HG03378 (cell line): Measurements from ENCODE around the gene ADAMTS5.

Source experiments
- ATAC-seq: cut with Tn5 transposase; IDR thresholded peaks from one replicate; pipeline ENCODE4 v1.9.1; 2021; ENCODE audit warnings: mild to moderate bottlenecking, moderate library complexity; ENCODE audit not compliant: unreplicated experiment

ADAMTS5 gene

DNA sequence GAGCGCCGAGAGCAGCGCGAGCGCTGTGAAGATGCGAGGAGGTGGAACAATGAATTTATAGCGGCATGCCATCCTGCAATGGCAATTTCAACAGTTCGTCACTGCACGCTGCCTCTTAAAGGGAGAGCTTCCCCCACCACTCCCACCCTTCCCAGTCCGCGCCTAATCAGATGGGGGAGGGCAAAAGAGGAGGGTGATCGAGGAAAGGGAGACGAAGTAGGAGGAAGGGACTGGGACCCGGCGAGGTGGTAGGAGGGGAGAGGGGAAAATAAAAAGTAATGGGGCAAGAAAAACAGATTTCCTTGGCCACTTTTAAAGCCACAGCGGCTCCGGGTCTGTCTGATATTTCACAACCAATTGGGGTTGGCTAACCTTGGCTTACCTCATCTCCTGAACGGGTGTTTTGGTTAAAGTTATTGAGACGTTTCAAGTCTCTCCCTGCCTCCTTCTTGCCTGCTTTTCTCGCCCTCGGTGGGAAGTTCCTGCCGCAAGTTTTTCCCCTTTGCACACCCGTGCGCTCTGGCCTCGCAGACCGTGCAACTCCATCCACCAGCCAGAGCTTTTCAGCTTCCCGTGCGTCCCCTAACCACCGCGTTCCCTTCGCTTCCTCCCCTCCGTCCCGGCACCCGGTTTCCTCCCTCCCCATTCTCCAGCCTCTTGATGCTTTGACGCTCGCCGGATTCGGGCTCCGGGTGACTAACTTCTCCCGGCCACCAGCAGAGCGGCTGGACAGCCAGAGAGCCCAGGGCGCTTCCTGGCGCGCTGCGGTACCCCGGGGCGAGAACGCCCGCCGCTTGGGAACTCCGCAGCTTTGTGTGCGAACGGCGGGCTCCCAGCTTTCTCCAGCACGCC, at the start of gene ADAMTS5:
TSS of gene ADAMTS5 (minus strand) at position 27 of the 852 bp plus-strand sequence. CDS start 697 bp downstream, outside the sequence.
- ATAC-seq, result no peak

DNA sequence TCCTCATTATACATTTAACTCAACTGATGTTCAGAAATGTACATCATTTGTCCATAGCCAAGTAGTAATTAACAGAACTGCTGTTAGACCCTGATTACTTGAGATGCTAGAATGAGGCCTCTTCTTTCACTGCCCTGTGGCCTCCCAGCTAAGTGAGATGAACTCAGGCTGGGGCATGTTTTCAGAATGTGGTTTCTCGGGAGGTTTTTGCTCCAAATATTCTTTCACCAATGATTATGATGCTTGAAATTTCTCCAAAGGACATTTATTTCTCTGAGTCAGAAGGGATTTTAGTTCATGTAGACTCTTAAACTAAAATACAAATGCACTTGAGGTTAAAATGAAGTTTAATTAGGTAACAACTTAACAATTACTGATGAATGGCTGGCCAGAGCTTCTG, 34.6 kb upstream of the ADAMTS5 start:
- ATAC-seq, result no peak

DNA sequence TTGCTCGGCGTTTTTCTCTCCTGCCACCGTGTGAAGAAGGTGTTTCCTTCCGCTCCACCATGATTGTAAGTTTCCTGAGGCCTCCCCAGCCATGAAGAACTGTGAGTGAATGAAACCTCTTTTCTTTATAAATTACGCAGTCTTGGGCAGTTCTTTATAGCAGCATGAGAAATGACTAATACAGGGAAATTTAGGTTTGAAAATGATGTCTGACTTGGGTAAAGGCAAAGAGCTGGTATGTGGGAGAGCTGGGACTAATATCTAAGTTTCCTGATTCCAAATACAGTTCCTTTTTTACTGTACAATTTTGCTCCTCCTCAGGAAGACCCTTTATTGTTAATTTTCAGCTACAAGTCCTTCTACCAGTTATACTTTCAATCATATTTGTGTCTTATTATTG, 16.7 kb upstream of the ADAMTS5 start:
- ATAC-seq, result no peak

DNA sequence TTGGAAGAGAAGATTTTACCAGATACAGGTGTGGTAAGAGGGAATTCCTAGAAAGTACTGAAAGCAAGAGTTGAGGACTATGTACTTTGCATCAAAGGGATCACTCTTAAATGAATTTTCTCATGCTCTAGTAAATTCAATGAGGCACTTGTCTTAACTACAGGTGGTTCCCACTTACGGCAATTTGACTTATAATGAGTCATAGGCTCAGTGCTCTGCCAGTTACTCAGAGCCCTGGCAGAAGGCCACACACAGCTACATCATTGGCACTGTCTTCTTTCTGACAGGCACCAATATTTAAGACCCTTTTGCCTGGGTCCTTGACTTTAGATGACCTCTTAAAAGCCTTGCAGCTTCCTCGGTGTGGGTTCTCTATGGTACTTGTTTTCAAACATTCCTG, 15.9 kb upstream of the ADAMTS5 start:
- no peak for ATAC-seq

DNA sequence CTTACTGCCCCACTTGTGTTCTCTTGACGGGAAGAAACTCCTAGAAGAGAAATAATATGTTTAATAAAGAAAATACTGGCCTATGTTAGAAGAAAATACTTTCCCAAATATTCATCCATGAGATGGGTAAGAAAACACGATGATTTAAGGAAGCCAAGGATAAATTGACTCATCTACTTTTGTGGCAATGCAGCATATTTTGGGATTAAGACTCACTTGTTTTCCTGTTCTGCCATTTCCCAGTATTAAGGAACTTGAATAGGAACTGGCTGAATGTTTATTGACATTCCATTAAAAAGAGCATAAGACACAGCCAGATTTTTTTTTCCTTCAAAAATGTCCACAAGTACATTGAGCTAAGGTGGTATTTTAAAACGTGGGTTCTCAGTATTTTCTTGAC, 10.9 kb upstream of the ADAMTS5 start:
- ATAC-seq, result no peak

DNA sequence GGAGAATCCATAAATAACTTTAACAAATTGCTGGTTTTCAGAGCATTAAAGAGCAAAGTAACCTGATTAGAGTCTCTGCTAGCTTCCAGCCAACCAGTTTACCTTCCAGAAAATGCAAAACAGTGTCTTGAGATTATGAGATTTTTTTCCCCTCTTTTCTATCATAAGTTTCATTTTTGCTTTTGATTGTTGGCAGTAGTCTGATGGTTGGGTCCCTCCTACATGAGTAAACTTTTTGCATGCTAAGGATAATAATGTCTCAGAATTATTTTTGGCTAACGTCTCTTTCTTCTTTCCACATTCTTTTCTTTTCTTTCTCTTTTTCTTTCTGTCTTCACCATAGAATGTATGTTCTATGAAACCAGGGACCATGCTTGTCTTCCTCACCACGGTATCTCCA, 6.3 kb upstream of the ADAMTS5 start:
- ATAC-seq, result no peak

DNA sequence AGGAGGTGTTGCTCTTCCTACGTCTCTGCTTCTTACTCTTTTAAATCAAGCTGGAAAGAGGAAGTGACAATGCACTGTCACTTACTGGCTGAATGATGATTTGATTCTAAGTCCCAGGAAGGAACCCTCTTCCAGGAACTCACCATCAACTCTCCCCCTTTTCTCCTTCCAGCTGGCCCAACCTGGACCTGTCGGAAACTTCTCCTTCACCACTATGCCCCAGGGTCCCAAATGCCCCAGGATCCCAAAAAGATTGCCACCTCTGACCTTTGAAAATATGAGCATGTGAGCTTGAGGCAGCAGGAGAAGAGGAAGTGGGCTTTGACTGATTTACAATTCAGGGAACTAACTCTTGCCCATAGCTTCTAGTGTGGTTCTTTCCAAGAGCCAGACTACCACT, 5.3 kb upstream of the ADAMTS5 start:
- no peak for ATAC-seq

DNA sequence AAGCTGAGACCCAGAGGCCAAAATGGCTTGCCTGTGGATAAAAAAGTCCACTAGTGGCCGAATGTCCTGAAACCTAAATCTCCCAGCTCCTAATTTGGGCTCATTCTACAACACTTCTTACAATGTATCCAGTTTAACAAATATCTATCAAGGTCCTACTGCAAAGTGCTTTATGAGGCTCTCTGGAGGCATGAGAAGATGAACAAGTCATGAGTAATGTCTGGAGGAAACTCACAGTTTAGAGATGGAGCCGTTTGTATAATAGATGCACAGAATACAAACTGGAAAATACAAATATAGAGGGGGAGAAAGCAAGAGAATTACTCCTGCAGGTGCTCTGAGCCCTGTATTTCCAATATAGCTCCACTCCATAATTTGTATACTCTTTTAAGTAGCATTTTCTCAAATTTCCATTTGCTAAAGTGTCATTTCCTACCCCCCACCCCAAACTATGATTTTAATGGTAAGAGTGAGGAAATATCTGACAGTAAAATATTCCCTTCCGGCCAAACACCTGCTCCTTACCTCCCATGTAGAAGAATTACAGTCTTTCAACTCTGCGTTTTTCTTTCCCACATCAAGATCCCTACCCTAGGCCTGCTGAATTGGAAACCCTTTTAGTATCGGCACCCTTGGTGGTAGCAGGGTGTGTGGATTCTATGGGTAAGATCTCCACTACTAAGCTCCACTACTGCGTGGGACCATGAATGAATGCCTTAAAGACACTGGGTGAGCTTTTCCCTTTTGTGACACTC, 3.3 kb upstream of the ADAMTS5 start:
- ATAC-seq, result no peak

DNA sequence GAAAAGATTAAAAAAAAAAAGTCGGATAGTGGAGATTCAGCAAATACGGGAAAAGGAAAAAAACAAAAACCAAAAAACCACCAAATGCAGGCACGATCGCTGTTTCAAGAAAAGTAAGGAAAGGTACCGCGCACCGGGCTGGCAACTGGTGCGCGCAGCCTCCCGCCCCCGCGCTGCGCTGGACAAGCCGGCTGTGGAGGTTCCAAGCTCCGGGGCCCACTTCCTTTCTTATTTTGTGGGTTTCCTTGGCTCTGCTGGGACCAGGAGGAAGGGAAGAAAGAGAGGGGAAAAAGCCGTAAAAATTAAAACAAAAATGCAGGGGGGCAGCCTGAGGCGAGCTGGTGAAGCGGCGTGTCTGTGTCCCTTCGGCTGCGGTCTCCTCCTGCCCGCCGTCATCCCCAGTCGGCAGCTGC, 233 bp downstream of the ADAMTS5 start:
- ATAC-seq, result no peak

DNA sequence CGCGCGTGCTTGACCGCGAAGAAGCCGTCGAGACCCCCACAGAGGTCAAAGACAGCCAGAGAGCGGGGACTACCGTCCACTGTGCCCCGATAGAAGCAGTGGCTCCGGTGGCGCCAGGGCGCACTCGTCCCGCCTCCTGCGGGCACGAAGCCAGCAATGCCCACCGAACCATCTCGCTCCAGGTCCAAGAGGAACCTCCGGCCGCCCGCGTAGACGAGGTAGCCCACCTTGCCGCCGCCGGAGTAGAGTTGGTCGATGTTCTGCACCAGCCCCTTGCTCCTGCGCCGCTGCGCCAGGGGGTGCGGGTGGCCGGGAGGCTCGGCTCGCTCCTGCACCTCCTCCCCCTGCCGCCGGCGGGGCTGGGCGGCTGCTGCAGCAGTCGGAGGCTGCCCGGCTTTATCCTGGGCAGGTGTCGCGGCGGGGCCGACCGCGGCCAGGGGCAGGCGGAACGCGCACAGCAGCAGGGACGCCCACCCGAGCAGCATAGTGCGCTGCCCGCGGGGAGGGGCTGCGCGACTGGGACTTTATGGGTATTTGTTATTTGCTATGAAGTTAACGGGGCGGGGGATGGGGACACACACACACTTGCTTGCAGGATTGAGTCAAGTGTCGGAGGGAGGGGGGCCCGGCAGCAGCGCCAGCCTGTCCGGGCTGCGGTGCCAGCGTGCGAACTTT, 844 bp downstream of the ADAMTS5 start:
- ATAC-seq, result no peak

DNA sequence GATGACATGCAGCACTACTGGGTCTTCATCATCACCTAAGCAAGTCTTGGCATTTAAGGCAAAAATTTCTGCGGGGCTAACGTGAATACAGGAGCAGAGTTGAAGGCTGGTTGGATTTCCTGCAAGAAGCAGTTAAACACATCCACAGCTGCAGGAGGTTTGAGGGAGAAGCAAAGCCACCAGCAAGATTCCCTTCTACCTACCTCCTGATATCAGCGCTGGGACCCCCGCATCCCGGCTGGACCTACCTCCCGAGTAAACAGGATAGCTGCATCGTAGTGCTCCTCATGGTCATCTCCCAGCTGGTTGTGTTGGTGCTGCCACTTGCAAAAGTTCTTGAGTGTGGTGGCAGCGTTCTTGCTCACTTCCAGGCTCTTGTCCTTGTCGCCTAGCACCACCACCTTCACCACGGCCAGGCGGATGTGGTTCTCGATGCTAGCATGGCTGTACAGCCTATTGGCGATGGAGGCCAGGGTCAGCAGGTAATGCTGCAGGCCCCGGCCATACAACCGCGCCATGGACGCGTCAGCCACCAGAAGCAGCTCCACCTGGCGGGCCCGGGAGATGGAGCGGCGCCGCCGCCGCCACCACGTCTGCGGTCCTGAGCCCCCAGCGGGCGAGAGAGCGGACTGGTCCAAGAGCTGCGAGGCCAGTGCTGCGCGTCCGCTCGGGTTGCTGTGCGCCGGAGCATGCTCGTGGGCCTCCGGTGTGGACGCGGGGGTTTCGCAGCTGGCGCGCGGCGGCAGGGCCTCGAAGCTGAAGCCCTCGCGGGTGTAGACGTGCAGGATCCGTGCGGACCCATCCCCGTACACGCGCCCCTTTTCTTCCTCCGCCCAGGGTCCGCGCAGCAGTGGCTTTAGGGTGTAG, 1.6 kb downstream of the ADAMTS5 start:
- no peak for ATAC-seq

DNA sequence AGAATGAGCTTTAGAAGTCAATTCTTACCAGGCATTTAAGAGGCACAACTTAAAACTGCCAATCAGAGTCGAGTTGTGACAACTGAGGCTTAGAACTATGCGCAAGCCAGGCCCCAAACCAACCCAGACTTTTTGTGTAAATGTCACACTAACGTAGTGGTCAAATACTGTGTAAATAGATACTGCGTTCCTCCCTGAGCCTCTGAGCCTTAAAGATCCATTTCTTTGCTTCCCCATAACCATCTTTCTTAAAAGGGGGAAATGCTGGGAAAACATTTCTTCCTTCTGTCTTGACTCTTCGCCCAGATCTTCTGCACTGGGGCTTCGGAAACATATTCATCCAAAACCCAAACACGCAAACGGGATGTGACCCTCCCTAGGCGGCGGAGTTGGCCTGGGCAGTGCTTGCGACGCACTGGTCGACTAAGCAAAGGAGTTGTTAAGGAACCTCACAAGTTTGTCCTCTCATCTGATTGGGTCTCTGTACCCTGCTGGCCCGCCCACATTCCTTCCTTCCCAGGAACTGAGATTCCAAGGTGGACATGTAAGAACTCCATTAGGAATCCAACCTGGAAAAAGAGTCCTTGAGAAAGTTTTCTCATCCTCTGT, 2.6 kb downstream of the ADAMTS5 start:
- no peak for ATAC-seq

DNA sequence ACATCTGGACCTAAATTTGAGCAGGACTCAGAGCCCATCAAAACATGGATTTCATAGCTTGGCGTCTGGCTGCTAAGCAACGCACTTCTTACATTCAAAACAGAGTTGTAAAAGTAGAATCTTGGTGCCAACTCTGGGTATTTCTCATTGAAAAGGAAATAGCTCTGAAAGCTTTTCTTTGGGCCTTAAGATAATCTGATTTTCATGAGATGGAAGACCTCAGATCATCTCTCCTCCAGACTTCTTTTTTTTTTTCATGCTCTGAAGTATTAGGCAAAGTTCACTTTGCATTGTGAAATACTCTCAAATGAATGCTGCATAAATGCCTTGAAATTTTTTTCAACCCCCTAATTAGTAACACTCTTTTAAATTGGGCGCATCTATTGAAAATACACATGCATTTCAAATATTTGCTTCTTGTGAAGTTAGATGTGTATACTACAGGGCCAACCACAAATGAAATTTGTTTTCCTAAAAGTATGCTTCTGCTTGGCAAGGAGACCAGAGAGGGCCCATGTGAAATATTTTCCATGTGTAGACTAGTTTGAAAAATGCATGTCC, 4.2 kb downstream of the ADAMTS5 start:
- no peak for ATAC-seq

DNA sequence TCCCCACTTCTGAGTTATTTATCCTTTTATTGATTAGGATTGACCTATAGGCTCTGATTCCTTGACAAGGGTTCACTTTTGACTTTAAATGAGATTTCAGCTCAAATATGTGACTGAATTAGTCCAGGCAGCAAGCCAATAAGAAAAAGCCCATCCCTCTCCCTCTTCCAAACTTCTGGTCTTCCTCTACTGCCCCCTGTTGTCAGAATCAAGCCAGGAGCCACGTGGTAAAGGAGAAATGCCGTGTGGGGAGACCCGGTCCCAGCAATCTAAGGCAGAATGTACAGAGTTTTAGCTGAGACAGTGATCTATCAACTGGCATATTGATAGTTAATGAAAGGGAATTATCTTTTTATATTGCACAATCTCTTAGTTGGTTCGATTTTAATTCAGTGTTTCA, 5.2 kb downstream of the ADAMTS5 start:
- no peak for ATAC-seq

DNA sequence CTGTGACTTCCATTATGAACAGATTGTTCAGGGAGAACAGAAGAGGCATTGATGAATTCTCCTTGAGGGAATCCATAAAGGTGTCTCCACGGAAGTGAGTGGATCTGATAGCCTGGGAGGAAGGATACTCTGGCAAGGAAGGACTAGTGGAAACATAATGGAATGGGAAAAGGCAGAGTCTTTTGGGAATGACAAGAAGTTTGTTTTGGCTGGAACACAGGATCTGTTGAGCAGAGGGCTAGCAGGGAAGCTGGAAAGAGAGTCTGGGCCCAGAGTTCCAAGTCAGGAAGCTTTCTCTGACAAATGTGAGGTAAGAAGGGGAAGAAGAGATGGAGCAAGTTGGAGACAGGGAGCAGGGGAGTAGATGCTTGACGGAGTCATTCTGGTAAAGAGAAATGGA, 8.1 kb downstream of the ADAMTS5 start:
- ATAC-seq, result no peak

DNA sequence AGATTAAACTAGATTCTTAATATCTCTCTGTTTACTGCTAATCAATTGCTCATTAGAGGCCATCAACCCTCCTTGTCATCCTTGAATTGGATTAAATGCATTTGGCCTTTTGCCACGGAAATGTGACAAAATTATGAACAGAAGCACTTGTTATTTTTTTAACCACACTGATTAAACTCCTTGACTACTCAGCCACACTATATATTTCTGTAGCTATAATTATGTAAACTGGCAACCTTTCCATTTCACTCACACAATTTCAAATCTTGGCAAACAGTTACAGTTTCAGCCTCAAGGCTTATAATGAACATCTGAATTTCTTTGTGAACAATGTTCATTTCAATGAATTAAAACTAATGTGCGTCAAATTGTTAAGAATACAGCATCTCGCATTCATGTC, 10.1 kb downstream of the ADAMTS5 start:
- no peak for ATAC-seq

DNA sequence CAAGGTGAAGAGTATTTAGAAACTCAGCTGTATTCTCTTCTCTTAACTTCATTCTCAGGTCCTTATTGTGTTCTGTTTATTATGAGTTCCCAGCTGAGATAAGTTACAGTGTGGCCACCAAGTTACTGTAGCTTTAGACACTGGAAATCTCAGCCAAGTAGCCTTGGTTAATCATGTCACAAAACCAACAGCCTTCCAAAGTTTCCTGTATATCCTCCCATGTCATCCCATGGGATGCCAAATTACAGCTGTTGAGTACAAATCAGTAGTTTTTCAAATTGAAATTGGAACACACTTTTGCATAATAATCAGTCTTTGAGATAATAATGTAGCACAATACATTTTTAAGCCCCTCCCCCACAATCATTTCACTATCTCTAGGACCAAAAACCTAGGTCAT, 10.7 kb downstream of the ADAMTS5 start:
- no peak for ATAC-seq

DNA sequence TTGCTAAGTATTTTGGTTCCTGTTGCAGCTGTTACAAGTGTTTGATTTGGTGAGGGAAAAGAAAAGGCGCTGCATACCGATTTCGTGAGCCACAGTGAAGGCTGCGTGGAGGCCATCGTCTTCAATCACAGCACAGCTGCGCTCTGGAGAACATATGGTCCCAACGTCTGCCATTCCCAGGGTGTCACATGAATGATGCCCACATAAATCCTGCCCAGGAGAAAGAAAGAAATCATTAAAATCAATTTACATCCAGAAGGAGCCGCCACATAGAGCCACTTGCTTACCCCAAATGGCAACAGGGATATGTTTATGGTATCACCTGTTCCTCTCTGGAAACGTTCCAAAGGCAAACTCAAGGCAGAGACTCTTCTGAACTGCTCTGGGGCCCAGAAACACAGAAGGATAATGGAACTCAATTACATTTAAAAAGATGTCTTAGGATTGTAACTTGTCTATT, 12.2 kb downstream of the ADAMTS5 start:
- no peak for ATAC-seq

DNA sequence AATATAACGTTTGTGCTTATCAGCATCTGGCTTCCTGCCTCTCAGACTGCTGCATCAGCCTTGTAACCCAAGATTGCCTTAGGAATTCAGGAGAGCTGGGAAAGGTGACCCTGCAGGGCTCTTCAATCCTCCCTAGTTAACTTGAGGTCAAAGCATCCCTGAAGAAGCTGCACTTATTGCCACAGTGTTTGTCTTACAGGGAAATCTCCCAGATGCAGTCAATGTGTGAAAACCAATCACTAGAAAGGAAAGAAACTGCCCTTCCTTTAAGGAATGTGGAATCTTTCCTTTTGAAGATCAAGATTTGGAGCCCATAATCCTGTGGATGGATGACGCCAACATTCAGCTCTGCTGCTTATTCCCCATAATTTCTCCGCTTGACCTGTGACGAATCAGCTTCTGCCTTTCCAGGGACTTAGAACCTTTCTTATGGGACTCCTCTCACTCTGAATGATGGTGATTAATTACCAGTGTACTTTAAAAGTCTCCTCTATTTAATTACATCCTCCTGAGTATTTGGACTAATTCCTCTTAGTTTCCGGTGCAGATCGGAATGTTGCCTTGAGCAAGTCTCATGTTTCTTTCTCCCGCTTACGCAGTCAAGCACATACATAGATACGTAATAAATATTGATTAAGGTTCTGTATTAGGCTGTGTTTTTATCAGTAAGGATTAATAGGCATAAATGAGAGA, 14.4 kb downstream of the ADAMTS5 start:
- no peak for ATAC-seq
